Spleen (tissue), 11 donors: ENCODE measurements around the gene KCNH3. TPM values are rescaled to one million over a fixed set of nuclear protein-coding genes. Genes with fewer than 3 reads are reported as not detected.
A peak's percentile ranks its signal among the peaks of the same experiment; 100 is the strongest.

Source experiments
- DNase-seq: peaks from one replicate; pipeline ENCODE4 v3.0.0-alpha.2; 2020
- H3K27ac ChIP-seq, 8 donors: fragments of 200-600 bp; sonication (generic) in 7 of 8; 1 replicate in 4 of 8; 2 replicates in 4 of 8; pipeline versions ENCODE4 v1.5.0 to v1.8.0; 2016 to 2021; ENCODE audit warnings: inconsistent platforms in 4 of 8, mild to moderate bottlenecking in 4 of 8, moderate library complexity in 1 of 8
- H3K27me3 ChIP-seq, 7 donors: fragments of 200-600 bp; sonication (generic) in 6 of 7; replicated peaks in 1 of 7; 1 replicate in 4 of 7; 2 replicates in 3 of 7; pipeline versions ENCODE4 v1.5.0 to v1.8.0; 2016 to 2021; ENCODE audit warnings: inconsistent platforms in 3 of 7, mild to moderate bottlenecking in 1 of 7
- H3K36me3 ChIP-seq, 6 donors: fragments of 200-600 bp; sonication (generic) in 5 of 6; 1 replicate in 4 of 6; 2 replicates in 2 of 6; pipeline versions ENCODE4 v1.5.0 to v1.8.0; 2016 to 2021; ENCODE audit warnings: inconsistent platforms in 2 of 6
- H3K4me1 ChIP-seq, 6 donors: fragments of 200-600 bp; sonication (generic) in 5 of 6; 1 replicate in 3 of 6; 2 replicates in 3 of 6; pipeline versions ENCODE4 v1.5.0 to v1.8.0; 2016 to 2021; ENCODE audit warnings: inconsistent platforms in 3 of 6
- H3K4me3 ChIP-seq, 8 donors: fragments of 200-600 bp; sonication (generic) in 7 of 8; 1 replicate in 4 of 8; 2 replicates in 4 of 8; pipeline versions ENCODE4 v1.5.0 to v1.8.0; 2016 to 2021; ENCODE audit warnings: inconsistent platforms in 4 of 8, mild to moderate bottlenecking in 4 of 8, moderate library complexity in 2 of 8
- H3K9me3 ChIP-seq, 8 donors: fragments of 200-600 bp; sonication (generic) in 7 of 8; 1 replicate in 4 of 8; 2 replicates in 4 of 8; pipeline versions ENCODE4 v1.5.0 to v1.8.0; 2016 to 2021; ENCODE audit warnings: inconsistent platforms in 4 of 8
- CTCF ChIP-seq, 11 experiments: fragments of 200-600 bp in 7 of 11; fragments of 450-650 bp in 4 of 11; sonication (generic) in 4 of 11; IDR thresholded peaks in 8 of 11; conservative IDR thresholded peaks in 3 of 11; 1 replicate in 7 of 11; 2 replicates in 4 of 11; pipeline versions ENCODE4 v1.4.0 to v1.8.0; 2016 to 2021; ENCODE audit warnings: antibody characterized with exemption in 11 of 11, inconsistent platforms in 4 of 11, mild to moderate bottlenecking in 1 of 11
- POLR2A ChIP-seq, 3 donors: fragments of 450-650 bp; IDR thresholded peaks; one replicate each; pipeline ENCODE4 v1.5.1; 2017; ENCODE audit warnings: antibody characterized with exemption in 3 of 3, mild to moderate bottlenecking in 1 of 3
- POLR2AphosphoS5 ChIP-seq, 3 donors: sonication (generic); formaldehyde crosslinking; IDR thresholded peaks; one replicate each; pipeline ENCODE4 v1.5.1; 2017; ENCODE audit warnings: antibody characterized with exemption in 3 of 3
- WGBS, 5 donors: extraction: QIAGEN DNeasy Blood & Tissue Kit in 3 of 5; methylation state at CpG; one replicate each; pipeline versions ENCODE4 v1.1.5 to v1.1.7; 2013 to 2018; 5-methylcytosine and 5-hydroxymethylcytosine counted together
- intact Hi-C: fragments of 100-400 bp; cut with DNase I; formaldehyde crosslinking; loops from one replicate; pipeline ENCODE4 v1.15.0; 2023; ENCODE audit warnings: low total_unique reads
- polyA plus RNA-seq, 3 donors: library from polyadenylated mRNA; stranded (reverse); fragments of 200-250 nt; gene quantifications; one replicate each; pipeline ENCODE4 v1.2.1, GENCODE V29; 2013
- total RNA-seq, 7 donors: library from RNA; depleted of rRNA in 3 of 7; stranded (reverse); fragments of >200 nt in 3 of 7; fragmentation: NEBNext Ultra II Directional in 4 of 7; extraction: Animal tissue kit (Norgen Biotek cat#: 25700) in 4 of 7; gene quantifications; one replicate each; pipeline versions ENCODE4 v1.1.0 to v1.2.1, GENCODE V29; 2016 to 2021
- donor health status: healthy with polysubstance abuse.
- donor health status: DM: no; HTN: no; CAD: no; lungs with moderate emphysema.
- donor health status: DM: no; HTN: no; CAD: no.
- donor health status: Bipolar disorder and iron deficiency.
- donor health status: healthy.
- donor health status: DM: no; HTN: no; CAD: no.
- donor health status: DM: yes; HTN: yes; CAD: no.

KCNH3 gene
- total and polyA plus RNA-seq, 10 donors: 0.33 to 2.9 (median 0.85) TPM

DNA sequence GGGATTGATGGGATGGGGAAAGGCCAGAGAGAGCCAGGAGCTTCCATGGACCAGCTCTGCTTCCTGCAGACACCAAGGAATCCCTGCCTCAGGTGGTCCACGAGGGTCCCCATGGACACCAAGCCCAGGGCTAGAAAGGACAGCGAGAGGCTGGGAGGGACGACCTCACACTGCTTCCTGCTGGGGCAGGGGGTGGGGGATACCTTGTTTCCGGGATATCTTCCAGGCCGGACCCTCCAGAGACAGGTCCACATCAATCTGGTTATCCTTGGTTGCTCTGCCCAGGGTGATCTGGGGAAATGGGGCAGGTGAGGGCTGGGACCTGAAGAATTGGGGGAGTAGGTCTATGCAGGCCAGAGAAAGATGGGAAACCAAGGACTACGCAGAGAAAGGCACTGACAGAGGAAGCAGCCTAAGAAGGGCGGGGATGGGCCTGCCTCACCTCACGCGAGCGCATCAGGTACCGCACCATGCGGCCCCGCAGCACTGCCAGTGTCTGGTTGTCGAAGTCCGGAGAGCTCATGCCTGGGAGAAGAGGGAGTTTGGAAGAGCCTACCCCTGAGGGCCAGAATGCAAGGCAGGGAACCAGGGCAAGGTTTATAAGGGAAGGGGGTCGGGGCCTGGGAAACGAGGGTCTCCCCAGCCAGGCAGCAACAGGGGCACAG is 20.3 kb downstream of the KCNH3 start:
- 94 to 99% (median 94%) methylated on average over 17 of the region's 17 CpGs for WGBS, 5 donors
- no peaks in the 10 kb centered on the region for H3K9me3 ChIP-seq
- no peaks in the 10 kb centered on the region for H3K27me3 ChIP-seq
- intact Hi-C loops: no loop called here
- peak in 1 of 3 donors; percentile 41 for TF ChIP-seq POLR2AphosphoS5 (IDR thresholded peaks at IDR 0.05)
- TF ChIP-seq CTCF (IDR thresholded peaks at IDR 0.05 in 8 of 11, conservative IDR thresholded peaks at IDR 0.05 in 3 of 11): no peak
- peak; percentile 45 for DNase-seq
- H3K4me3 ChIP-seq: no peak overlapping the region
- H3K4me1 ChIP-seq: peaks cover 0 to under 1% (median 0%) of the 10 kb centered on the region in 6 donors
- H3K36me3 ChIP-seq: peaks cover 0 to 89% (median 79%) of the 10 kb centered on the region in 6 donors
- H3K27ac ChIP-seq: no peak overlapping the region

- intact Hi-C loops: no loop called here
- Histone ChIP-seq H3K4me1 (peaks cover 0 to 16% (median 9%) of the 10 kb centered on the region in 6 donors), H3K27me3 (no peaks in the 10 kb centered on the region), H3K36me3 (peaks cover 0 to 100% (median 91%) of the 10 kb centered on the region in 6 donors), H3K4me3 (no peak overlapping the region), H3K27ac (no peak overlapping the region), H3K9me3 (no peaks in the 10 kb centered on the region)
- TF ChIP-seq POLR2AphosphoS5 (IDR thresholded peaks at IDR 0.05): no peak
- no peak for TF ChIP-seq CTCF (IDR thresholded peaks at IDR 0.05 in 8 of 11, conservative IDR thresholded peaks at IDR 0.05 in 3 of 11)
- no peak for TF ChIP-seq POLR2A (IDR thresholded peaks at IDR 0.05)
- DNase-seq: peak; percentile 20
- WGBS, 5 donors: 76 to 91% (median 90%) methylated on average over 7 of the region's 7 CpGs
Measured at GRCh38 chr12:49560695-49561094, 21.9 kb downstream of the KCNH3 start.

- peaks cover 0 to 92% (median 81%) of the 10 kb centered on the region in 6 donors for H3K36me3 ChIP-seq
- no peak overlapping the region for H3K4me3 ChIP-seq
- DNase-seq: peak; percentile 1
- H3K27ac ChIP-seq: no peak overlapping the region
- intact Hi-C loops: no loop called here
- WGBS, 5 donors: 86 to 93% (median 87%) methylated on average over 6 of the region's 6 CpGs
- H3K27me3 ChIP-seq: no peaks in the 10 kb centered on the region
- no peaks in the 10 kb centered on the region for H3K9me3 ChIP-seq
- TF ChIP-seq POLR2A (IDR thresholded peaks at IDR 0.05) (no peak), POLR2AphosphoS5 (IDR thresholded peaks at IDR 0.05) (no peak), CTCF (IDR thresholded peaks at IDR 0.05 in 8 of 11, conservative IDR thresholded peaks at IDR 0.05 in 3 of 11) (no peak)
- H3K4me1 ChIP-seq: peaks cover 11 to 32% (median 24%) of the 10 kb centered on the region in 6 donors
Measured at GRCh38 chr12:49562233-49562632, 23.4 kb downstream of the KCNH3 start.

GRCh38 chr12:49562831-49563230 is 24.0 kb downstream of the KCNH3 start:
- no peaks in the 10 kb centered on the region for H3K9me3 ChIP-seq
- intact Hi-C loops: no loop called here
- TF ChIP-seq POLR2A (IDR thresholded peaks at IDR 0.05) (no peak), CTCF (IDR thresholded peaks at IDR 0.05 in 8 of 11, conservative IDR thresholded peaks at IDR 0.05 in 3 of 11) (no peak), POLR2AphosphoS5 (IDR thresholded peaks at IDR 0.05) (no peak)
- no peak overlapping the region for H3K27ac ChIP-seq
- H3K4me1 ChIP-seq: peaks cover 12 to 36% (median 26%) of the 10 kb centered on the region in 6 donors
- WGBS, 5 donors: 94 to 99% (median 95%) methylated on average over 5 to 6 of the region's 6 CpGs
- H3K27me3 ChIP-seq: no peaks in the 10 kb centered on the region
- H3K36me3 ChIP-seq: peaks cover 0 to 86% (median 75%) of the 10 kb centered on the region in 6 donors
- DNase-seq: peak; percentile 53
- no peak overlapping the region for H3K4me3 ChIP-seq
